NK-92 treated with Interleukin-12 subunit alpha and Interleukin-12 subunit beta, amount 100 ng/mL, for 24 hours (cell line): ENCODE results near the gene ACTRT2.

Source experiments
- DNase-seq: peaks from one replicate; lab custom pipeline; 2025; lab: John Stamatoyannopoulos, UW

ACTRT2 gene

GRCh38 chr1:2983706-2984398 is 37.4 kb upstream of the ACTRT2 start:
- no peak for DNase-seq

DNA sequence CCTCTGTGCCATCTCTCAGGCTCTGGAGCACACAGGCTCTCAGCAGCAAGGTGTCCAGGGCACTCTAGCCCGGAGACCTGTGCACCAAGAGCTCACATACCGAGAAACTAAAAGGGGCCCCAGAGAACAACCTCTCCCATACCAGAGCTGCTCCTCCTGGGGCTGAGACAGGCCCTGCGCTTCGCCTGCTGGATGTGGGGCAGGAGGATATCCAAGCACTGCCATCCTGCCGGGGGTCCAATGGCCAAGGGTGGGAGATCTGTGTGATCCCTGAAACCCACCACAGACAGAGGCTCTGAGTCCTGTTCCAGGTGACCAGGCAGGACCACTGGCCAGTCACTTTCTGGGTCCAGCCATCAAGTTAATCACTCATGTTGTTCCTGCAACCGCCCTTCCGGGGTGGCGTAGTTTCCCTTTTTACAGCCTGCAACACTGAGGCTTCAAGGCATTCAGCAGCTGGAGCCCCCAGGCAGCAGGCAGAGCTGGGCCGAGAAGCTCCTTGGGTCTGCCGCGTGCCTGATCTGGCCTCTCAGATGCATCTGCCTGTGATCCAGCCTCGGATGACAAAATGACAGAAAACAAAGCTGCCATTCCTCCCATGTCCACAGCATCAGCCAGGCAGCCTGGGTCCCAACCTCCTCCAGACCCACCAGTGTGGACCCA is 36.7 kb upstream of the ACTRT2 start:
- DNase-seq, result no peak

DNA sequence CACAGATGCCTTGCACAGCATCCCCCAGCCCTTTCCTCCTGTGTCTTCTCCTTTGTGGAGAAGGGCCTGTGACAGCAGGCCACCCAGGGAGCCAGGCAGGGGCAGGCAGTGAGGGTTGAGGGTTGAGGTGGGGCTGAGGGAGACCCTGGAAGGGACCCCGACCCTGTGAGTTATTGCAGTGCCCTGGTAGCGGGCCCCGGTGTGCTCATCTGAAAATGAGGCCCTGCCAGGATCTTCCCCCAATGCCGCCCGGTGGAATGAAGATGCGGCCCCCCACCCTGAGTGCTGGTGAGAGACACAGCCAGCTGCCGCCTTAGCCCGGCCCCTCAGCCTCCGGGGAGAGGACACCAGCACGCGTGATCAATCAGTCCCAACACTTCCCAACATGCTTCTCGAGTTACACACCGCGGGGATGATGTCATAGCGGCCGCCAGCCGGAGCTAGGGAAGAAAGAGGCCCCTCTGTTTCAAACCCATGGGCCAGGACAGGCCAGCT is 36.2 kb upstream of the ACTRT2 start:
- DNase-seq, result no peak

- no peak for DNase-seq
Observed at GRCh38 chr1:2985694-2986548, 35.3 kb upstream of the ACTRT2 start.

DNA sequence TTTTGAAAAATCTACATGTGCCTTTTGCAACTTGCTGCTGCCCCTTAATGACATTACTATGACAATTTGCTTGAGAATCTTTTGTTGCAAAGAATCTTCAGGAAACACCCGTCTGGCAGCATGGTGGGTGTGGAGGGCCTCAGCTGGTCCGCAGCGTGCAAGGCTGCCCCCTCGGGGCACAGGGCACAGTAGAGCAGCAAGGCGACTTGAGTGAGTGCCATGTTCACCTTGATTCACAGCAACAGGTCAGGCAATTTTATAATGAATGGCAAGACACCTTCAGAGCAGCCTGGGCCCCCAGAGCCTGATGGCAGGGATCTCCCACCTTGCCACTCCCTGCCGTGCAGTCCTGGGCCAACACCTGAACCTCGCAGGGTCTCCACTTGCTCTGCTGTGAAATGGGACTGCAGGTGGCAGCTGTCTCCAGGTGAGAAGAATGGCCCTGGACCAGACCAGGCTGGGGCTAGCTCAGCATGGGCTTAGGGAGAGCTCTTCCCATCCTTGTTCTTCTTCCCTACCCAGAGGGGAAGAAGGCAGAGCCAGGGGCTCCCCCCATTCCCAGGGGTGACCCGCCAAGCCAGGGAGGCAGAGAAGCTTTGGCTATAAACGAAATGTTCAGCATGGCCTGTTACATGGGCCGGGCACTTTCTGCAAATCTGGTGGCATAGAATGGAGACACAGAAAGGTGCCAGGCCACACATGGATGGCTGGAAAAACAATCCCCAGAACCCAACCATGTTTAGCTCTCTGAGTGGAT is 34.5 kb upstream of the ACTRT2 start:
- no peak for DNase-seq

GRCh38 chr1:2987773-2988172 is 33.5 kb upstream of the ACTRT2 start:
- DNase-seq, result no peak

- no peak for DNase-seq
Observed at GRCh38 chr1:2988256-2988655, 33.0 kb upstream of the ACTRT2 start.

GRCh38 chr1:2989185-2989584 is 32.1 kb upstream of the ACTRT2 start:
- DNase-seq, result no peak

DNA sequence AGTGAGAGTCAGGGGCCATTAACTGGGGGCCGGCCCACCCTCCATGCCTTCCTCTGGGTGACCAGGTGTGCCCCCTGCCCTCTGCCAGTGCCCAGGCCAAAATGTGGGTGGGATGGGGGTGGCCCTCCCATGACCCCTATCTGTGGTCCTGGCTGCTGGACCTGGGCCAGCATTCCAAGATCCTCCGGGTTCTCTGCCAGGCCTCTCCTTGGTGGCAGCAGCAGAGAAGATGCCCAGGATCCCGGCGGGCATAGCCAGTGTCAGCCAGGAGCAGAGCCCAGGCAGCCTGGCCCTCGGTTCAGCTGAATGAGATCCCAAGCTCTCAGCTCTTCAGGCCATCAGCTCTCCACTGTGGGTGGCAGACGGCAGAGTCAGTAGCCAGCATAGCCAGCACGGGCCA is 31.3 kb upstream of the ACTRT2 start:
- DNase-seq, result no peak

DNA sequence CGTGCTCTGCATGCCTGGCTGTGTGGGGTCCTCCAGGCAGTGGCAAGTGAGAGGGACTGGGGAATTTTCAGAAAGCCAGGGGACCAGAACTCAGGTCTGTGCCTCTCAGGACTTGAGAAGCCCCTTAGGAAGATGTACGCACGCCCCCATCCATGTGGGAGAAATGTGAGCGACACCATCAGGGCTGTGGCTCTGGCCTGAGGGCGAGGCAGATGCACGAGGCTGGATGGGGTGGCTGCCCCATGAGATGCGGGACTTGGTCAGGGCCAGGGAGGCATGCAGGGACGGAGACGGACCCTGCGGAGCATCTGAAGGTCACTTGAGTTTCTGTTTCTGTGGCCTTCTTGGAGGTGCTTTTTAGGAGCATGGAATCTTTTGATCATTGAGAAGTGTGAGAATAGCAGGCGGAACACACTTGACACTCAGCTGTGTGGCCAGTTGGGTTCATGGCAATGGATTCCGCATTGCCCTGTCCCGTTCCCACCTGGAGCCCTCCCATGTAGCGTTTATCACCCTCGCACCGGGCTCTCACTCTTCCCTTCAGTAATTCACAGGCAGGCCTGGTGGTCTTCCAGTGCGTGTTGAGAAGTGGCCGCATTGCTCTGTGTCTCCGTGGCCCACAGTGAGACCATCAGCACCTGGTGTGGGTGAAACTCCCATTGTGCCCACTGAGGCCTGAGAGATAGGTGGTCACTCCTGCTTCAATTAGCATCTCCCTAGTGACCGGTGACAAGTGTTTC is 30.7 kb upstream of the ACTRT2 start:
- no peak for DNase-seq

DNA sequence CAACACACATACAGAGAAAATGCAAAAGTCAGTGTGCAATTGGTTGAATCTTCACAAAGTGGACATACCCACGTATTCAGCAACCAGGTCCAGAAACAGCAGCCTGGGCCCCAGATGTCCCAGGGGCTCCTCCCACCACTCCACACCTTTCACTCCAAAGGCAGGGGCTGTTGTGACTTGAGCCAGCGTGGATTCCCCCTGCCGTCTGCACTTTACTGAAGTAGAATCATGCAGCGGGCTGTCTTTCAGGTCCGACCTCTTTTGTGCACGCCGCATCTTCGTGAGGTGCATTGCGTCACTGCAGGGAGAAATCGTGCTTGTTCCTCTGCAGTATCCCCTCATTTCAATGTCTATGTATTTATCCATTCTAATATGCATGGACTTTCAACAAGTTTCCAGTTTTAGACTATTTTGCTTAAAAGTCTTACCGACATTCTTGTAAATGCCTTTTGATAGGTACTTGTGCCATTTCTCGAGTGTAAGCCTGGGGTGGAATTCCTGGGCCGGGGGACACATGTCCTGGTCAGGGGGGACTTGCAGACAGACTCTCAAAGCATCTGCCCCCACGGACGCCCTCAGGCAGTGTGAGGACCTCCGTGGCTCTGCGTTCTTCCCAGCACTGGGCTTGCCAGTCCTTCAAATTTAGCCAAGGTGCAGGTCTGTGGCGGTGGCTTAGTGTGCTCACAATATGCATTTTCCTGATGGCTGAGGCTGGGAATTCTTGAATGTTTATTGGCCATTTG is 29.3 kb upstream of the ACTRT2 start:
- DNase-seq, result no peak

- no peak for DNase-seq
Observed at GRCh38 chr1:2998503-2999100, 22.7 kb upstream of the ACTRT2 start.

DNA sequence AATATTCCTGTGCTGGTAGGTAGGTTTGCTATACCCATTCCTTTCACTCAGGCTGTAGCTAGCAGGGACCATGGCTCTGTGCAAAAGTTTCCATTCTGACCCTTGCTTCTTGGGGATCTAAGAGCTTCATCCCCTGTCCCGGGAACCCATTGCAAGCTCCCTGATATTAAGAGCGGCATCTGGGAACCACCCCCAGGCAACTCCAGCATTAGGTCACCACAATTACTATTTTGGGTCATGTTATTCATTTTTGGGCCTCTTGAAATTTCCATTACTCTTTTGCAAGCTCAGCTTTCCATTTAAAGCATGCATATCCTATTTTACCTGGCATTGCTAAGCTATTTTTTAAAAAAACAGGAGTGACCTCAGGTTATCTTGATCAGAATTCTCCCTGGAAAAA is 22.1 kb upstream of the ACTRT2 start:
- no peak for DNase-seq

- no peak for DNase-seq
Observed at GRCh38 chr1:2999571-2999970, 21.7 kb upstream of the ACTRT2 start.

DNA sequence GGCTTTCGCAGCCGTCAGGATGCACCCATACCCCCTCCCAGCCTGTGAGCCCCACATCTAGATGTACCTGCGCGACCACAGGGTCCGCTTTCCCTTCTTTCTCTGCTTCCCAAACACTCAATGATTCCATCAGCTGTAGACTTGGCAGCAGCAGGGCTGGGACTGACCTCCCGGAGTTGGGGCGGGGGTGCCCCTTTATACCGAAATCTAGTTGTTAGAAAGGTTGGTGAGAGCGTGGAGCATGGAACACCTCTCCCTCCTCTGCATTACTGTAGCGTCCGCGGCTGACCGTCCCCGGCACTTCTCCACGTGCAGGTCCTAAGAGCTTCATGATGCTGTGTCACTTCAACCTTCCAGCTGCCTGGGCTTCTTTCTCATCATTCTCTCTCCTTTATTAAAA is 21.1 kb upstream of the ACTRT2 start:
- no peak for DNase-seq

- DNase-seq, result no peak
Observed at GRCh38 chr1:3000671-3001470, 20.4 kb upstream of the ACTRT2 start.

DNA sequence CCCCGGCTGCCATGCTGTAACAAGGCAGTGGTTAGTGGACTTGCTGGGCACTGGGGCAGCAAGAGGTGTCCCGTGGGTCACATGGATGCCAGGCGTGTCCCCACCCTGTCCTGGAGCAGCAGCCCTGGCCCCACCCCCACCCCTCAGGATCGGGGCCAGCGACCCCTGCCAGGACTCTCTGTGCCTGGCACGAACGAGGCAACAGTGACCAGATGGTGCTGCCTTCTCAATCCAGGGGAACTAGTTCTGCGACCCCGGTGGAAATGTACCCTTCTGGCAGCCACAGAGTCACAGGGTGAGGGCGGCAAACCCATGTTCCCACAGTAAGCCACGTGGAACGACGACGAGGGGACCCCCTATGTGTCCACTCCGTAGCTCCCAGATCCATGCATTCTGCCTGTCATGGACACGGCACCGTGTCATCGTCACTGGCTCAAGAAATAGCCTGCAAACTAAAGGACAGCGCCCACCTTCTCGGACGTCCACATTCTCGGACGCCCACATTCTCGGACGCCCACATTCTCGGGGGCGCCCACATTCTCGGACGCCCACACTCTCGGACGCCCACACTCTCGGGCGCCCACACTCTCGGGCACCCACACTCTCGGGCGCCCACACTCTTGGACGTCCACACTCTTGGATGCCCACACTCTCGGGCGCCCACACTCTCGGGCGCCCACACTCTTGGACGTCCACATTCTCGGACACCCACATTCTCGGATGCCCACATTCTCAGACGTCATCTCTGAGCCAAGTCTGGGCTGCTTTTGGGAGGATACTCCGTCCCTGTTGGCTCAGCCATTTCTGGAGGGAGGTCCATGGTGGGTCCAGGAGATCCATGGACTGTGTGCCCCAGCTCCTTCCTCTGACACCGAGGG is 19.6 kb upstream of the ACTRT2 start:
- no peak for DNase-seq

GRCh38 chr1:3002349-3003038 is 18.8 kb upstream of the ACTRT2 start:
- DNase-seq, result no peak
